HT-29 (cell line): ENCODE results near the gene SEPTIN12. TPM values are rescaled to one million over a fixed set of nuclear protein-coding genes. Genes with fewer than 3 reads are reported as not detected.
"Not testable (repeated sequence)": the region's sequence is repeated elsewhere in the genome, so short reads cannot be mapped to it uniquely, and the experiment has no call there.

Experiments used
- DNase-seq: peaks from one replicate; pipeline ENCODE4 v3.0.0-alpha.2; 2015; ENCODE audit warnings: low spot score
- total RNA-seq: library from RNA; depleted of rRNA; stranded (reverse); fragments of >200 nt; shearing (Covaris generic); gene quantifications from 2 replicates; pipeline ENCODE4 v1.2.3, GENCODE V29; 2014

The SEPTIN12 gene
- total RNA-seq, 1 experiment from 2014 or later, result not detected

DNA sequence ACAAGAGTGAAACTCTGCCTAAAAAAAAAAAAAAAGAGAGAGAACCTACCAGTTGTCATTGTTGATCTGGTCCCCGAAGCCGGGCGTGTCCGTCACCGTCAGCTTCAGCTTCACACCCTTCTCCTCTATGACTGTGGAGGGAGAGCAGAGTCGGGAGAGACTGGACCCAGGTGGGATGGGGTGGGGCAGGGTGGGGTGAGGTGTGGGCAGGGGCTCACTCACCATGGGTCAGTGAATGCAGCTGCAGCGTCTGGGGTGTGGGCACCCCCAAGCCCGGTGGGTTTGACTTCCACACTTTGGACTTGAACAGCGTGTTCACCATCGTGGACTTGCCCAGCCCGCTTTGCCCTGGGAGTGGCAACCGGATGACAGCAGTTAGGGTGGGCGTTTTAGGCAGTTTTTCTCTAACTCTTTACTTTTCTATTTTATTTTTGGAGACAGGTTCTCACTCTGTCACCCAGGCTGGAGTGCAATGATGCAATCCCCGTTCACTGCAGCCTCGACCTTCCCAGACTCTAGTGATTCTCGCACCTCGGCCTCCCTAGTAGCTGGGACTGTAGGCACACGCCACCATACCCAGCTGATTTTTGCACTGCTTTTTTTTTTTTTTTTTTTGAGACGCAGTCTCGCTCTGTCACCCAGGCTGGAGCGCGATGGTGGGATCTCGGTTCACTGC is 2.2 kb downstream of the SEPTIN12 start:
- no peak for DNase-seq

DNA sequence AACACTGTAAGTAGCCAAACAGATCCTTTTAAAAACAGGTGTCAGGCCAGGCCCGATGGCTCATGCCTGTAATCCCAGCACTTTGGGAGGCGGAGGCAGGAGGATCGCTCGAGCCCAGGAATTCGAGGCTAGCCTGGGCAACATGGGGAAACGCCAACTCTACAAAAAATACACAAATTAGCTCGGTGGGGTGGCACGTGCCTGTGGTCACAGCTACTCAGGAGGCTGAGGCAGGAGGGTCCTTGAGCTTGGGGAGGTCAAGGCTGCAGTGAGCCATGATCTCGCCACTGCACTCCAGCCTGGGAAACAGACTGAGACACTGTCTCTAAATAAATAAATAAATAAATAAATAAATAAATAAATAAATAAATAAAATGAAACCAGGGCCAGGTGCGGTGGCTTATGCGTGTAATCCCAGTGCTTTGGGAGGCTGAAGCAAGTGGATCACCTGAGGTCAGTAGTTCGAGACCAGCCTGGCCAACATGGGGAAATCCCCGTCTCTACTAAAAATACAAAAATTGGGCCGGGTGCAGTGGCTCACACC is 3.6 kb downstream of the SEPTIN12 start:
- DNase-seq, result not testable (repeated sequence)

DNA sequence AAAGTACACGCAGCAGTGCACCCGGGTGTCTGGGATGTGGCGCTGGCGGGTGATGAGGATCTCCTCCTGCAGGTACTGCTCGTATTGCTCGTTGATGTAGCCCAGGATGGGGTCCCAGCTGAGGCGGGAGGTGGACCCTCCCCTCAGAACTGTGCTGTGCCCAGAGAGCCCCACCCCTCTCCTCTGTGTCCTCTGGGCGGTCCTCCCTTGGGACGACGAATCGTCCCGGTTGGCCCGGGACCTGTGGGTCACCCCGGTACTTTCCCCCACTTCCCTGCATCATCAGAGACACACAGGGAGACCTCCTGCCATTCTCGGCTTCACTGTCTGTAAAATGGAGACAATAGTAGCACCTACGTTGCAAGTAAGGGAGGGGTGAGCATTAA is 4.2 kb downstream of the SEPTIN12 start:
- DNase-seq, result no peak

DNA sequence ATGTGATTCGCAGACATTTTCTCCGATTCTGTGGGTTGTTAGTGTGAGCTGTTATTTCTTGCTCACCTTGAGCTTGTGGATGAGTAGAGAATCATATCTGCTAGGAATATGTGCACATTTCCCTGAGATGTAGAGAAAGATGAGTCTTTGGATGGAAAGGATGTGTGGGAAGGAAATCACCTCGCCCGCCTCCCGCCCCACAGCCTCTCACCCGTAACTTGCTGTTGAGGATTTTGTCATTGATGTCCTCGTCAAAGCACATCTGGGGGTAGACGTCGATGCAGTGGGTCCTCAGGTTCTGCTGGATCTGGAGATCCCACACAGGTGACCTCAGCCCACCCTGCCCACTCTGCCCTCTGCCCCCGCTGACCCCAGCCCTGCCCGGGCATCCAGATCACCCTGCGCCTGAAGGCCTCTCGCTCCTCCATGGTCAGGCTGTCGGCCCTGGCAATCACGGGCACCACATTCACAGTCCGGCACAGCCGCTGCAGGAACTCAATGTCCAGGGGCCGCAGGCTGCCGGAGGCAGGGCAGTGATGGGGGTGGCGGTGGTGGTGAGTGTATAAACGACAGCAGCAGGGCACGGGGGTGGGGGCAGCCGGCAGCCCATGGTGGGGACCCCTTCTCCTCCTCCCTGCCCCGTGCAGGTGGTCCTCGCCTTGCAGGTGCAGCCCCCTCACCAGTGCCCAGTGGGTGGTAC is 4.7 kb downstream of the SEPTIN12 start:
- DNase-seq, result no peak

DNA sequence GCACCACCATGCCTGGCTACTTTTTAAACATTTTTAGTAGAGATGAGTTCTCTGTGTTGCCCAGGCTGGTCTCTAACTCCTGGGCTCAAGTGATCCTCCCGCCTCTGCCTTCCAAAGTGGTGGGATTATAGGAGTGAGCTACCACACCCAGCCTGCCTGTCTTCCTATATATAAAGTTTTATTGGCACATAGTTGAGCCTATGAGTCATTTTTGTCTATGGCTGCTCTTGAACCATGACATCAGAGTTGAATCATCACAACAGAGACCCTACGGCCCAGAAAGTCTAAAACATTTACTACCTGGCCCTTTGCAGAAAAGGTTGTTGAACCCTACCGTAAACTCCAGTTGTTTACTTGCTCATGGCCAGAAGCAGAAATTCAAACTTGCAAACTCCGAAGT is 7.9 kb downstream of the SEPTIN12 start:
- no peak for DNase-seq

DNA sequence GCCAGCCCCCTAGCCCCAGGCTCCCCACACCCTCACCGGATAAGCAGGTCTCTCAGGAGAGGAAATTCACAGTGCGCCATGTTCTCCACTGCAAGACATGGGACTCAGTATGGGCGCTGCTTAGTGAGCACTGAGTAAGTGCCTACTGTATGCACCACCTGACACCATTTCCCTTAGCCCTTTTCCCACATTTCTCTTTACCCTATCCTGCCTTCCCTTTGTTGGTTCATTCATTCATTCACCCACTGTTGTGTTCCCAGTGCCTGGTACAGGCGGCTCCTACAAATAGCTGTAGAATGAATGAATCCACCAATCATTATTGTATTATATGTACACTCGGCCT is 10.1 kb downstream of the SEPTIN12 start:
- DNase-seq, result no peak

DNA sequence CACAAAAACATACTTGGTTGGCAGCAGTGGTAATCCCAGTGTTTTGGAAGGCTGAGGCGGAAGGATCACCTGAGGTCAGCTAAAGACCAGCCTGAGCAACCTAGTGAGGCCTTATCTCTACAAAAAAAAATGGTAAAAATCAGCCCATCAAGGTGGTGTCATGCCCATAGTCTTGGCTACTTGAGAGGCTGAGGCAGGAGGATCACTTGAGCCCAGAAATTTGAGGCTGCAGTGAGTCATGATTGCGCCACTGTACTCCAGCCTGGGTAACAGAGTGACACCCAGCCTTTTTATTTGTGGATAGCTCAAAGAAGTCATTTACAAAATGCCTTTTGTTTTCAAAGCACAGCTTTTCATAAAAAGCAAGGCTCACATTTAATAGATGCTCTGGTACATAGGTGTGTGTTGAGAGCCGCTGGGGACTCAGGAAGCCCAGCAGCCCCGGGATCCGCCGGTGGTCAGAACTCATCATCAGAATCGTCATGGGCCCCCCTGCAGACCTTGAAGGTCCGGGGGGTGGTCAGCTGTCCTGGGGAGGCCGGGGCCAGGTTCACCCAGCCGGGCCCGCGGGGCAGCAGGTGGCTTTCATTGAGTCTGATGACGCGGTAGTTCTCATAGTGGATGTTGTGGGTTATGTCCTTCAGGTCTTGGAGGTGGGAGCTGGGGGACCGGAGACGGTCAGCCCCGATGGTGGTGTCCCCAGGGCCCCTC is 10.7 kb downstream of the SEPTIN12 start:
- DNase-seq, result no peak

DNA sequence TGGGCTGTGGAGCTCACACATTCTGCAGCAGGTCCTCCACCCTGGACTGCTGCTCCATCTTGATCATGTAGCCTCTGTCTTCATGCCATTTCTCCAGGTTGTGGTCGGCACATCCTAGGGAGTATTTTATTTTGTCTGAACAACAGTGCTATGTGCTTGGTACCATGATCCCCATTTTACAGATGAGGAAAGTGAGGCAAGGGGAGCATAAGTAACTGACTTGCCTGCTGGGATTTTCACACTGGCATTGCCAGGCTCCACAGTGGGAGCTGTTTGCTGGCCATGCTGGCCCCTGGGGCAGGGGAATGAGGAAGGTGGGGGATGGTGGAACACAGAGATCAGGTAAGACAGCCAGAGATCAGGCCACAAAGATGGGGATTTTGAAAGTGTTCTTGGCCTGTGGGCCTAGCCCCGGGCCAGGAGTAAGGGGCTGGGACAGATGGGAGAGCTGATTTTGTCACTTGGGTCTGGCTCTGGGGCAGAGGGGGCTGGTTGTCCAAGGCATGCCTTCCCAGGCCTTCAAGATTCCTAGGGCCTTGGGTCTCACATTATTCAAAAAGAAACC is 11.9 kb downstream of the SEPTIN12 start:
- DNase-seq, result no peak

DNA sequence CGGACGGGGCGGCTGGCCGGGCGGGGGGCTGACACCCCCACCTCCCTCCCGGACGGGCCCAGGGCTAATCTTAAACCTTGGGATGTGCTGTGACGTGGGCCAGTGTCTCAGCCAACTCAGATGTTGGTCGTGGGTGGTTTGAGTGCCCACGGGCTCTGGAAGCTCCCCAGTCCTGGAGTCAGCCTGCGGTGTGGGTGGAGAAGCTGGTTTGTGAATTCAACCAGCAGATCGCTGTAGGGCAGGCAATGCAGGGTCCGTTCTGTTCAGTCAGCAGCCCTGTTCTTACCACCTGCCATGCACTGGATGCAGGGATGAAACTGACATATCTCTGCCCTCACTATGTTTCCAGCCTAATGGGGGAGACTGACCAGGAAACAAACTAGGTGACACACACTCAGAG is 13.1 kb downstream of the SEPTIN12 start:
- no peak for DNase-seq

DNA sequence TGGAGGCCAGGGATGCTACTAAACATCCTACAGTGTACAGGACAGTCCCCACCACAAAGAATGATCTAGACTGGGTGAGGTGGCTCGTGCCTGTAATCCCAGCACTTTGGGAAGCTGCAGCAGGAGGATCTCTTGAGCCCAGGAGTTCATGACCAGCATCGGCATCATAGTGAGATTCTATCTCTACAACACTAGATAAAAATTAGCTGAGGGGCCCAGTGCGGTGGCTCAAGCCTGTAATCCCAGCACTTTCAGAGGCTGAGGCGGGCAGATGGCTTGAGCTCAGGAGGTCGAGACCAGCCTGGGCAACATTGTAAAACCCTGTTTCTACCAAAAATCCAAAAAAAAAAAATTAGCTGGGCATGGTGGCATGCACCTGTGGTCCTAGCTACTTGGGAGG is 15.8 kb downstream of the SEPTIN12 start:
- no peak for DNase-seq

DNA sequence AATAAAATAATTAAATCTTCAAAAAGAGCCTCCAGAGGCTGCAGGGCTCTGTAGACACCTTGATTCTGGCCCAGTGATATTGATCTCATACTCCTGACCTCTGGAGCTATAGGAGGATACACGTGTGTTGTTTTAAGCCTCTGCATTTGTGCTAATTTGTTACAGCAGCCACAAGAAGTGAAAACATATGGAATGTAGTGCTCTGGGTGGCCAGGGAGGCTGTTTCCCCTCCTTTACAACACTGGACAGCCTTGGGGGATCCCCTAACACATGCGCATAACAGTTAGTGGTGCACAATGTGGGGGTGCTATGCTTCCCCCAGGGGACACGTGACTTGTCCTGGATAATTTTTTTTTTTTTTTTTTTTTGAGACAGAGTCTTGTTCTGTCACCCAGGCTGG is 16.5 kb downstream of the SEPTIN12 start:
- no peak for DNase-seq

DNA sequence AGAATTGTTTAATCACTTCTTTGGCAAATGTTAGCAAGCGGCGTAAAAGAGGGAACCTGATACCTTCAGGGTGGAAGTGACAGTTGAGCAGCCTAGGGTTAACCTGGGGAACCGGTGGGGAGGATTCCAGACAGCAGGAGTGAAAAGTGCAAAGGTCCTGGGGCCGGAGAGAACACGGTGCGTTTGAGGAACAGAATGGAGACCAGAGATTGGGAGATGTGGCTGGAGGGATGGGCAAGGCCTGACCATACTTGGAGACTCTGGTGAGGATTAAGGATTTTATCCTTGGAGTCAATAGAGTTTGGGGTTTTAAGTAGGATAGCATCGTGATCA is 18.9 kb downstream of the SEPTIN12 start:
- DNase-seq, result no peak

DNA sequence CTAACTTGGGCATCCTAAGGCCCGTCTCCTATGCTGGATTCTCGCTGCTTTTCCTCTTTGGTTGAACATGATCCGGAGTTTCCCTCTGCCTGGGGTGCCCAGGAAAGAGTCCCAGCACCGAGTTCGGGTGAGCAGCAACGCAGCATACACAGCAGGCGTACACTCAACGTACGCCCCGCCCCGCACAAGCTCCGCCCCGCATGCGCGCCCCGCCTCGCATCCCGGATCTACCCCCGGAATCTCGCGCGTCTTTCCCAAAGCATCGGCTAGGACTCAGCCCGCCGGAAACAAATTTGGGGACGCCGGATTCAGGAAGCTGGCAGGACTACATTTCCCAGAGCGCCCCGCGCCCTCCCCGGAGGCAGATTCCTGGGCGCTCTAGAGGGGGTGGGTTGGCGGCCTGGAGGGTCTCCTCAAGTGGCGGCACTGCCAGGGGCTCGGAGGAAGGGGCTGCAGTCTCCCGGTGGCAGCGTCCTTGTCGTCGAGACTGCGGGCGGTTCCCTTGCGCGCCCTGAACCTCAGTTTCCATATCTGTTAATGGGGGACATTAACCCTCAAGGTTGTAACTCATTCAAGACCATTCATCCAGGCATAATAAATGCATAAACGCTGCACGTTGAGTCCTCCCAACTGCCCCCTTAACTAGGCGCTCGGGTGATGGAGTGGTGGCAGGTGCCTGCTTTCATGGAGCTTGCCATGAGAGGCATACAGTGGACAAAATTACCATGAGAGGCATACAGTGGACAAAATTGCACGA is 19.4 kb downstream of the SEPTIN12 start:
- peak; percentile 93 for DNase-seq

DNA sequence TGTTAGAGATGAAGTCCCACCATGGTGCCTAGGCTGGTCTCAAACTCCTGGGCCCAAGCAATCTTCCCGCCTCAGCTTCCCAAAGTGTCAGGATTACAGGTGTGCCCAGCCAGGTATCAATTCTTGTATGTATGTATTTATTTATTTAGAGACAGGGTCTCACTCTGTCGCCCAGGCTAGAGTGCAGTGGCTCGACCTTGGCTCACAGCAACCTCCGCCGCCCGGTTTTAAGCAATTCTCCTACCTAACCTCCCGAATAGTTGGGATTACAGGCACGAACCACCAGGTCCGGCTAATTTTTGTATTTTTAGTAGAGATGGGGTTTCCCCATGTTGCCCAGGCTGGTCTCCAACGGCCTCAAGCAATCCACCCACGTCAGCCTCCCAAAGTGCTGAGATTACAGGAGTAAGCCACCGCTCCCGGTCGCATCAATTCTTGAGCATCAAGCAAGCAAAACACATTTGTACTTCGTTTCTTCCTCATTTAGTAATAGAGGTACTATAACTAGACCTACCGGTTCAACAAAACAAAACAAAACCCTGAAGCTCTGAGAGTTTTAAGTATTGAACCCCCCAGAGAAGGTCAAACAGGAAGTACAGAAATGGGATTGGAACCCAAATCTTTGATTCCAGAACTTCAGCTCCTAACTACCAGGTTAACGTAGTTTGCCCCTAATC is 20.1 kb downstream of the SEPTIN12 start:
- no peak for DNase-seq

DNA sequence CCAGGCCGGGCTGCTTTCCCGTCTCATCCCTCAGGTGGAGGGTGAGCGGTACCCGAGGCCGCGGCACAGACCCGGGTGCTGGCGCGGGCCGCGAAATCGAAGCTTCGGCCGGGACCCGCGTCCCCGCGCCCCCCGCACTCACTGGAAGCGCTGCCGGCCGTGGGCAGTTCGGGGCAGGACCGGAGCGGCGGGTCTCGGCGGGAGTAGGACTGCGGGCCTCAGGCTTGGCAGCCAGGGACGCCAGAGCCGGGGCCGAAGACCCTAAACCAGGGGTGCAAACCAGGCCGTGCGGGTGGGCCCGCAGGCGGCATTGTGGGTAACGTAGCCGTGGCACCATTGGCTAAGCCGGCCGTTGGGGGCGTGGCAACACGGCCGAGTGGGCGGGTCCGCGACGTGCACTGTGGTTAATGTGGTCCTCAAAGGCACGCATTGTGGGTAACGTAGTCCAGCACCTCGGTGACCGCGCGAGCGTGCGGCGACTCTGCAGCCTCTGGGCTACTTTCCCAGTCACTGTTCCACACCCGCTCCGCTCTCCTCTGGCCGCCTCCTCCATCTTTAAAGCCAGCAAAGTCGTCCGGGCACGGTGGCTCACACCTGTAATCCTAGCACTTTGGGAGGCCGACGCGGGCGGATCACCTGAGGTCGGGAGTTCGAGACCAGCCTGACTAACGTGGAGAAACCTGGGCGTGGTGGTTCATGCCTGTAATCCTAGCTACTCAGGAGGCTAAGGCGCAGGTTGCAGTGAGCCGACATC is 21.1 kb downstream of the SEPTIN12 start, which contains the start of gene ZNF500:
Gene ZNF500 (minus strand): TSS at position 288 of the 754 bp plus-strand sequence. CDS start 1,184 bp downstream, outside the sequence.
- peak; percentile 97 for DNase-seq

DNA sequence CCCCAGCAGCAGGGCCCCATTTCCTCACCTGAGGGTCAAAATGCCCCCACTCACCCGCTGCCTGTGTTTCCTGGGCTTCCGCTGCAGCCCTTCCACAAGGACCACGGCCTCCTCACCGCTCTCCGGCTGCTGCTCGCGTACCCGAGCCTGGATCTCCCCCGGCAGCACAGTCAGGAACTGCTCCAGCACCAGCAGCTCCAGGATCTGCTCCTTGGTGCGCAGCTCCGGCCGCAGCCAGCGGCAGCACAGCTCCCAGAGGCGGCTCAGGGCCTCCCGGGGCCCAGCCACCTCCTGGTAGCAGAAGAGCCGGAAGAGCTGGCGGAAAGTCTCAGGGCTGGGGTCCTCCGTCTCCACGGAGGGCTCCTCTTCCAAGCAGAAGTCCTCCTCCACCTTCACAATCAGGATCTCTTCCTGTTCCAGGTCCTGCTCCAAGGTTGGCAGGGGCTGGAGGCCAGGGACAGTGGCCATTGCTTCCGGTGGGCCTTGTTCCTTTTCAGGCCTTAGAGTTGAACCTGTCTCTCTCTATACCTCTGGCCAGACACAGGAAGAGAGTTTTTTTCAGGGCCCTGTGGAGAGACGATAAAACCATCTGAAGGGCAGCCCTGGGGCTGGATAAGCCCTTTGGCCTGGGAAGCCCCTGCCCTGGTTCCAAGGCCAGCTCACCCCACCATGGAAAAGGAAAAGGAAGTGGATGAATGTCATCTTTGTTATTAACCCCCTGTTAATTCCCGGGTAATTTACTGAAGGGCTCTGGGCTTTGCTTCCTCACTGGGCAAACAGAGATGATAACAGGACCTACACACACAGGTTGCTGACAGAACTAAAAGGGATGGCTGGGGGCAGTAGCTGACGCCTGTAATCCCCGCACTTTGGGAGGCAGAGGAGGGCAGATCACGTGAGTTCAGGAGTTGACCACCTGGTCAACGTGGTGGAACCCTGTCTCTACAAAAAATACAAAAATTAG is 22.4 kb downstream of the SEPTIN12 start:
- no peak for DNase-seq

DNA sequence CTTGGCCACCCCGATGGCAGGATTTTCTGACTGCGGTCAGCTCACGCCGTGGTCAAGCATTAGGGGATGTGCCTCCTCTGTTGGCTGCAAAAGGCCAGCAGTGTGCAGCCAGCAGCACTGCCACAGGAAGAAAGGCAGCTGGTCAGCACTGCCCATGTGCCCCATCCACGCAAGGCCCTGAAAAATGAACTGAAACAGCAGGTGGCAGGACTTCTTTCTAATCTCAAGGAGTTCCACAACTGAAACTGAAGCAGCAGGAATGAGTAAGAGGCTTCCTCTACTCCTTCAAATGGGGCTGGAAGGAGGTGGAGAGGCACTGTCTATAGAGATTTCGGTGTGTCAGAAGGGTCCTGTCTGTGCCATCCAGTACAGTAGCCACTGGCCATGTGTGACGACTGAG is 24.4 kb downstream of the SEPTIN12 start:
- DNase-seq, result no peak

DNA sequence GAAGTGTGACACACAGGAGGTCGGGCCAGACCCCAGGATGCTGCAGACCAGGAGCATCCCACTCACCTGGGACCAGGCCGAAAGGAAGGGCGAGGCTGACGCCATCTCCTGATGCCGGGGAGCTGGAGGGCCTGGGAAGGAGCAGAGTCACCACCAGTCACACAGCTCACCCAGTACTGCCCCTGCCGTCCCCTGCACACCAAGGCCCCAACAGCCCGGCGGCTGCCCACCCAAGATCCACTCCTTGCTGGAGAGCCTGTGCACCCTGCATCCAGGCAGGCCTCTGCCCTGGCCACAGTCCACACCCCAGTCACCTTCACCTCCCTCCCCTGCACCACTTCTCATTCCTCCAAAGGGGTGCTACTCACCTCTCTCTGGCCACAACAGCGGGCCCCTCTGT is 25.9 kb downstream of the SEPTIN12 start:
- no peak for DNase-seq
